ENCODE data around the gene RSBN1L.

- TF ChIP-seq, protein P1, sequence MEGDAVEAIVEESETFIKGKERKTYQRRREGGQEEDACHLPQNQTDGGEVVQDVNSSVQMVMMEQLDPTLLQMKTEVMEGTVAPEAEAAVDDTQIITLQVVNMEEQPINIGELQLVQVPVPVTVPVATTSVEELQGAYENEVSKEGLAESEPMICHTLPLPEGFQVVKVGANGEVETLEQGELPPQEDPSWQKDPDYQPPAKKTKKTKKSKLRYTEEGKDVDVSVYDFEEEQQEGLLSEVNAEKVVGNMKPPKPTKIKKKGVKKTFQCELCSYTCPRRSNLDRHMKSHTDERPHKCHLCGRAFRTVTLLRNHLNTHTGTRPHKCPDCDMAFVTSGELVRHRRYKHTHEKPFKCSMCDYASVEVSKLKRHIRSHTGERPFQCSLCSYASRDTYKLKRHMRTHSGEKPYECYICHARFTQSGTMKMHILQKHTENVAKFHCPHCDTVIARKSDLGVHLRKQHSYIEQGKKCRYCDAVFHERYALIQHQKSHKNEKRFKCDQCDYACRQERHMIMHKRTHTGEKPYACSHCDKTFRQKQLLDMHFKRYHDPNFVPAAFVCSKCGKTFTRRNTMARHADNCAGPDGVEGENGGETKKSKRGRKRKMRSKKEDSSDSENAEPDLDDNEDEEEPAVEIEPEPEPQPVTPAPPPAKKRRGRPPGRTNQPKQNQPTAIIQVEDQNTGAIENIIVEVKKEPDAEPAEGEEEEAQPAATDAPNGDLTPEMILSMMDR (IDR thresholded peaks at IDR 0.05): no peak
- TF ChIP-seq GATA2 (CRISPR knock-in tag; IDR thresholded peaks at IDR 0.05) (no peak), FOXM1 (IDR thresholded peaks at IDR 0.05; ENCODE audit: low read depth) (no peak), TAF1 (IDR thresholded peaks at IDR 0.05; ENCODE audit: borderline replicate concordance, low read depth, low read length) (no peak), RFX5 (IDR thresholded peaks at IDR 0.05; ENCODE audit: low read length) (no peak), POLR2AphosphoS5 (IDR thresholded peaks at IDR 0.05; ENCODE audit: low read depth, low read length) (no peak), MXI1 (IDR thresholded peaks at IDR 0.05; ENCODE audit: low read depth, low read length) (no peak), REST (IDR thresholded peaks at IDR 0.05; ENCODE audit: low read depth, low read length) (no peak), YY1 (IDR thresholded peaks at IDR 0.05; ENCODE audit: low read depth) (no peak), TEAD4 (IDR thresholded peaks at IDR 0.05; ENCODE audit: borderline replicate concordance, insufficient read depth) (no peak)
These were observed 70.7 kb downstream of the RSBN1L start for GRCh38 chr7:77766801-77767605.
